ENCODE data around the gene ACSL1.

The ACSL1 gene

GRCh38 chr4:184815046-184815877 lies 10.5 kb downstream of the ACSL1 start:
- Histone ChIP-seq H3K9me3 (ENCODE audit: low read length) (no peaks in the 10 kb centered on the region), H3K4me3 (ENCODE audit: low read length) (no peak overlapping the region), H2AFZ (ENCODE audit: low read depth, low read length) (no peak overlapping the region), H3K27me3 (ENCODE audit: insufficient read depth, low read length) (peaks cover 19% of the 10 kb centered on the region), H3K4me1 (ENCODE audit: insufficient read depth, low read length) (no peaks in the 10 kb centered on the region), H3K36me3 (ENCODE audit: insufficient read depth, low read length) (no peaks in the 10 kb centered on the region)

- H2AFZ ChIP-seq (ENCODE audit: low read depth, low read length): no peak overlapping the region
- no peaks in the 10 kb centered on the region for H3K4me1 ChIP-seq (ENCODE audit: insufficient read depth, low read length)
- no peaks in the 10 kb centered on the region for H3K9me3 ChIP-seq (ENCODE audit: low read length)
- no peaks in the 10 kb centered on the region for H3K36me3 ChIP-seq (ENCODE audit: insufficient read depth, low read length)
- peaks cover 19% of the 10 kb centered on the region for H3K27me3 ChIP-seq (ENCODE audit: insufficient read depth, low read length)
- no peak overlapping the region for H3K4me3 ChIP-seq (ENCODE audit: low read length)
These were observed 11.1 kb downstream of the ACSL1 start for GRCh38 chr4:184814686-184815045.

DNA sequence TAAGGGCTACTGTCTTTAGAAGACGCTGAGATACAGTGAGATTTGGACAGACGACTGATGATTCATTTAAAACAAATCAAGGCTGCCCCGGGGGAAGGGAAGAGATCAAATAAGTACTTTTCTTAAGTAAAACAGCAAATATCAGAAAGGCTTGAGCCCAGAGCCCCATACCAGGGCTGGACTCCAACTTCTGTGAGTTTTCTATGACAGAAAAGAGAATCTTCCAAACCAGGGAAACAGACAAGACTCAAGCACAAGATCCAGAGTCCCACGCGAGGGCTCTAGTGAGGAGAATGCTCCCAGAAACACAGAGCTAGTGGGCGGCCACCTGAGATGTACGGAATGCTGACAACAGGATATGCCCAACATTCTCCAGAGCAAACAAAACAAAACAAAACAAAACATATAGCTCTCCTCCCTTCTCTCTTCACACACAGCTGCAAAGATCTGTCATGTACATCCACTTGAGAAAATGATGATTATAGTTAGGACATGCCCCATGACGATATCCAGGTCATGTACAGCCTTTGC lies 13.1 kb downstream of the ACSL1 start:
- Histone ChIP-seq H3K4me1 (ENCODE audit: insufficient read depth, low read length) (peaks cover 11% of the 10 kb centered on the region), H3K27me3 (ENCODE audit: insufficient read depth, low read length) (peaks cover 19% of the 10 kb centered on the region), H3K9me3 (ENCODE audit: low read length) (no peaks in the 10 kb centered on the region), H2AFZ (ENCODE audit: low read depth, low read length) (no peak overlapping the region), H3K36me3 (ENCODE audit: insufficient read depth, low read length) (no peaks in the 10 kb centered on the region), H3K4me3 (ENCODE audit: low read length) (no peak overlapping the region)

- H3K9me3 ChIP-seq (ENCODE audit: low read length): no peaks in the 10 kb centered on the region
- H2AFZ ChIP-seq (ENCODE audit: low read depth, low read length): no peak overlapping the region
- no peaks in the 10 kb centered on the region for H3K36me3 ChIP-seq (ENCODE audit: insufficient read depth, low read length)
- H3K4me1 ChIP-seq (ENCODE audit: insufficient read depth, low read length): peaks cover 11% of the 10 kb centered on the region
- H3K27me3 ChIP-seq (ENCODE audit: insufficient read depth, low read length): peaks cover 18% of the 10 kb centered on the region
- H3K4me3 ChIP-seq (ENCODE audit: low read length): no peak overlapping the region
These were observed 13.6 kb downstream of the ACSL1 start for GRCh38 chr4:184812199-184812542.

DNA sequence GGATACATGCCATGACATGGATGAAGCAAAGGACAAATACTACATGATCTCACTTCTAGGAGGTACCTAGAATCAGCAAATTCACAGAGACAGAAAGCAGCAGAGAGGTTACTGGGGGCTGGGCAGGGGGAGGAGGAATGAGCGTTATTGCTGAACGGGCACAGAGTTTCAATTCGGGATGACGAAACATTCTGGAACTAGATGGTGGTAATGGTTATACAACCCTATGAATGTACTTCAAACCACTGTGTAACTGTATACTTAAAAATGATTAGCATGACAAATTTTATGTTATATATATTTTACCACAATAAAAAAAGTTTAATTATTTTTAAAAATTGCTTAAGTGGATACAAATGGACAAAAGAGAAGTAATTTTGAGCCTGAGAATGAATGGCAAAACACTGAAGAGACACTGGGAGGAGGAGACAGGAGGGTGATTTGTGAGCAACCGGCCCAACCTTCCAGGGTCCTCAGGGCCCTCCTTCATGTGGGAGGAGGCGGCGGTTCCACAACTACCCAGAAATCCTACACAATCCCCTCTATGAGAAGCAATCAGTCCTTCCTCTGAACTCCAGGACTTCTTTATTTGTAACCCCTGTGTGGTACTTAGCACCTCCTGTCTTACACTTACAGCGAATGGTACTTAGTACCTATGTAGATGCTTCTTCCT lies 14.1 kb downstream of the ACSL1 start:
- no peak overlapping the region for H3K4me3 ChIP-seq (ENCODE audit: low read length)
- H3K27me3 ChIP-seq (ENCODE audit: insufficient read depth, low read length): peaks cover 16% of the 10 kb centered on the region
- H3K4me1 ChIP-seq (ENCODE audit: insufficient read depth, low read length): peaks cover 11% of the 10 kb centered on the region

GRCh38 chr4:184810720-184811119 lies 15.0 kb downstream of the ACSL1 start:
- H3K4me1 ChIP-seq (ENCODE audit: insufficient read depth, low read length): peaks cover 11% of the 10 kb centered on the region

More for the DNA sequence above, 14.1 kb downstream of the ACSL1 start:
- H2AFZ ChIP-seq (ENCODE audit: low read depth, low read length): no peak overlapping the region
- no peaks in the 10 kb centered on the region for H3K36me3 ChIP-seq (ENCODE audit: insufficient read depth, low read length)
- no peaks in the 10 kb centered on the region for H3K9me3 ChIP-seq (ENCODE audit: low read length)

GRCh38 chr4:184808713-184809050 lies 17.1 kb downstream of the ACSL1 start:
- peaks cover 6% of the 10 kb centered on the region for H3K27me3 ChIP-seq (ENCODE audit: insufficient read depth, low read length)

More at GRCh38 chr4:184810720-184811119, 15.0 kb downstream of the ACSL1 start:
- no peaks in the 10 kb centered on the region for H3K9me3 ChIP-seq (ENCODE audit: low read length)
- H3K27me3 ChIP-seq (ENCODE audit: insufficient read depth, low read length): peaks cover 12% of the 10 kb centered on the region
- no peak overlapping the region for H3K4me3 ChIP-seq (ENCODE audit: low read length)
- H2AFZ ChIP-seq (ENCODE audit: low read depth, low read length): no peak overlapping the region
- H3K36me3 ChIP-seq (ENCODE audit: insufficient read depth, low read length): no peaks in the 10 kb centered on the region

GRCh38 chr4:184807797-184808712 lies 17.7 kb downstream of the ACSL1 start:
- Histone ChIP-seq H3K9me3 (ENCODE audit: low read length) (no peaks in the 10 kb centered on the region), H3K27me3 (ENCODE audit: insufficient read depth, low read length) (peaks cover 6% of the 10 kb centered on the region), H3K36me3 (ENCODE audit: insufficient read depth, low read length) (no peaks in the 10 kb centered on the region), H3K4me3 (ENCODE audit: low read length) (no peak overlapping the region), H3K4me1 (ENCODE audit: insufficient read depth, low read length) (peaks cover 11% of the 10 kb centered on the region), H2AFZ (ENCODE audit: low read depth, low read length) (peak overlapping the region; percentile 15)

More at GRCh38 chr4:184808713-184809050, 17.1 kb downstream of the ACSL1 start:
- Histone ChIP-seq H3K36me3 (ENCODE audit: insufficient read depth, low read length) (no peaks in the 10 kb centered on the region), H2AFZ (ENCODE audit: low read depth, low read length) (peak overlapping the region; percentile 15), H3K4me1 (ENCODE audit: insufficient read depth, low read length) (peaks cover 11% of the 10 kb centered on the region), H3K9me3 (ENCODE audit: low read length) (no peaks in the 10 kb centered on the region), H3K4me3 (ENCODE audit: low read length) (peak overlapping the region; percentile 2)

- H3K9me3 ChIP-seq (ENCODE audit: low read length): no peaks in the 10 kb centered on the region
- H3K27me3 ChIP-seq (ENCODE audit: insufficient read depth, low read length): peaks cover 6% of the 10 kb centered on the region
- peaks cover 11% of the 10 kb centered on the region for H3K4me1 ChIP-seq (ENCODE audit: insufficient read depth, low read length)
- H3K36me3 ChIP-seq (ENCODE audit: insufficient read depth, low read length): no peaks in the 10 kb centered on the region
- no peak overlapping the region for H3K4me3 ChIP-seq (ENCODE audit: low read length)
- H2AFZ ChIP-seq (ENCODE audit: low read depth, low read length): no peak overlapping the region
These were observed 18.5 kb downstream of the ACSL1 start for GRCh38 chr4:184807256-184807655.

GRCh38 chr4:184806711-184807110 lies 19.1 kb downstream of the ACSL1 start:
- H3K27me3 ChIP-seq (ENCODE audit: insufficient read depth, low read length): peaks cover 6% of the 10 kb centered on the region
- peaks cover 11% of the 10 kb centered on the region for H3K4me1 ChIP-seq (ENCODE audit: insufficient read depth, low read length)
- H2AFZ ChIP-seq (ENCODE audit: low read depth, low read length): no peak overlapping the region
- no peaks in the 10 kb centered on the region for H3K9me3 ChIP-seq (ENCODE audit: low read length)
- no peak overlapping the region for H3K4me3 ChIP-seq (ENCODE audit: low read length)
- no peaks in the 10 kb centered on the region for H3K36me3 ChIP-seq (ENCODE audit: insufficient read depth, low read length)

DNA sequence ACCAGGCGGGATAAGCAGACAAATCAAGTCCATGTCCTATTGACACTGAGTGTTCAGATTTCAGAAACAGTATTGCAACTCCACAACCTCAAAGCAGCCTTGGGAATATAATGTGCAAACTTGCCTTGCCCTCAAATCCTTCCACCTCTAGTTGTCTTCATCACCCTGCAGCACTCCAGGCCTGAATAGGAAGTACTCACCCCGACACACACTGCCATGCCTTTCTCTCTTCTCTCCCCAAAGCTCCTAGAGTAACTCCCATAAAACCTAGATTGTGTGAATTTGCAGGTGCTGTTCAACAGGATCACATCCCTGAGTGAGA lies 19.6 kb downstream of the ACSL1 start:
- H3K4me3 ChIP-seq (ENCODE audit: low read length): no peak overlapping the region
- no peak overlapping the region for H2AFZ ChIP-seq (ENCODE audit: low read depth, low read length)
- H3K27me3 ChIP-seq (ENCODE audit: insufficient read depth, low read length): peaks cover 6% of the 10 kb centered on the region
- no peaks in the 10 kb centered on the region for H3K9me3 ChIP-seq (ENCODE audit: low read length)
- no peaks in the 10 kb centered on the region for H3K36me3 ChIP-seq (ENCODE audit: insufficient read depth, low read length)
- H3K4me1 ChIP-seq (ENCODE audit: insufficient read depth, low read length): peaks cover 11% of the 10 kb centered on the region

DNA sequence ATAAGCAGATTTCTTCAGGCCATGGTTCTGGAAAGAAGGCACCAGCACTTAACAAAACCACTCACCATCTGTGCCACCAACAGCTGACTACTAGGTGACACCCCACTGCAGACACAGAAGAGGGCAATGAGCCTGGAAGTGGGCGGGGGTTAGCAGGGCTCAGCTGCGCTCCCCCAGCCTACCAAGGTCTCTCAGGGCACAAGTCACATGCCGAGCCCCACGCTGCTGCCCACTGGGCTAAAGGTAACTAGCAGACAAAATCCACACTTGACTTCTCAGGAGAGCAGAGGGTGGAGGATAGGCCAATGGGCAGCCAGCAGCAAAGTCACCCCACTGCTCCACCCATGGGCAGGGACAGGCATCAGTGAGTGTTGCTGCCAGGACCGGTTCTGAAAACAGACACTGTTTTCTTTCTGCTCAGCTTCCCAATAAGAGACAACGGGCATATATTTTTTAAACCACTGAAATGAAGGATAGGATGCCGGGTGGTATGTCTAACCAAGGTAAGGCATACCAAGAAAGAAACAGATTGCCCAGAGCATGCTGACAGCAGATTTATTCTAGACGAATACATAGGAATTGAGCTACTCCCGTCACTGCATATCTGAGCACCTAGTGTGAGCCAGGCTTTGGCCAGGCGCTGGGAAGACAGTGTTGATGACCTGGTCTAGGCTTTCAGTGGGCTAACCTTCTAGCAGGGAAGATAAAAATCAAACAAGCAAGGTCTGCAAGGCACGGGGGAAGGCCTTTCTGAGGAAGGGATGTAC lies 20.1 kb downstream of the ACSL1 start:
- peaks cover 11% of the 10 kb centered on the region for H3K4me1 ChIP-seq (ENCODE audit: insufficient read depth, low read length)
- H3K36me3 ChIP-seq (ENCODE audit: insufficient read depth, low read length): no peaks in the 10 kb centered on the region
- no peak overlapping the region for H2AFZ ChIP-seq (ENCODE audit: low read depth, low read length)
- peaks cover 6% of the 10 kb centered on the region for H3K27me3 ChIP-seq (ENCODE audit: insufficient read depth, low read length)
- H3K4me3 ChIP-seq (ENCODE audit: low read length): no peak overlapping the region
- H3K9me3 ChIP-seq (ENCODE audit: low read length): no peaks in the 10 kb centered on the region

Measured in neuron (in vitro differentiated cells).